PC-3 (cell line): ENCODE results near the gene USP25. TPM values are rescaled to one million over a fixed set of nuclear protein-coding genes. Genes with fewer than 3 reads are reported as not detected.
A peak's percentile ranks its signal among the peaks of the same experiment; 100 is the strongest.

Experiments used
- ATAC-seq: fragments of 200-7000 bp; cut with Tn5 transposase; 2 replicates; pipeline ENCODE4 v1.9.1; 2020; ENCODE audit warnings: mild to moderate bottlenecking, moderate library complexity
- BruUV-seq: library from RNA; stranded (reverse); fragments of 400-500 nt; replicated peaks from 2 replicates; lab custom pipeline; 2021; lab: Mats Ljungman, UMichigan
- CTCF ChIA-PET: fragments of 300-600 bp; sonication (Branson Sonifier 250); formaldehyde crosslinking; loops from one replicate; lab custom pipeline; 2022; ENCODE audit warnings: antibody characterized with exemption; lab: Charles Lee
- POLR2A ChIA-PET: fragments of 300-600 bp; sonication (Branson Sonifier 250); formaldehyde crosslinking; loops from one replicate; lab custom pipeline; 2022; ENCODE audit warnings: antibody characterized with exemption; ENCODE audit not compliant: unreplicated experiment; lab: Charles Lee
- DNase-seq: peaks from one replicate; pipeline ENCODE4 v3.0.0-alpha.2; 2015
- H2AFZ ChIP-seq: fragments of 300-600 bp; sonication (generic); 2 replicates; pipeline ENCODE4 v1.6.0; 2016; ENCODE audit warnings: antibody characterized with exemption, low read length
- H3F3A ChIP-seq: fragments of 300-600 bp; sonication (generic); one replicate; pipeline ENCODE4 v1.6.0; 2017; ENCODE audit warnings: antibody characterized with exemption, low read length, control low read depth, mild to moderate bottlenecking; ENCODE audit not compliant: unreplicated experiment
- H3K27ac ChIP-seq: fragments of 300-600 bp; sonication (generic); 2 replicates; pipeline ENCODE4 v1.5.1; 2016; ENCODE audit warnings: mild to moderate bottlenecking, low read length
- H3K27me3 ChIP-seq: fragments of 300-600 bp; sonication (generic); 2 replicates; pipeline ENCODE4 v1.6.1; 2016; ENCODE audit warnings: low read length, mixed read lengths
- H3K36me3 ChIP-seq: fragments of 300-600 bp; sonication (generic); 2 replicates; pipeline ENCODE4 v1.6.1; 2016; ENCODE audit warnings: low read depth, mixed run types, low read length, mixed read lengths
- H3K4me1 ChIP-seq: fragments of 300-600 bp; sonication (generic); 2 replicates; pipeline ENCODE4 v1.5.1; 2016; ENCODE audit warnings: low read length; ENCODE audit not compliant: insufficient read depth
- H3K4me2 ChIP-seq: fragments of 300-600 bp; sonication (generic); 2 replicates; pipeline ENCODE4 v1.6.0; 2016; ENCODE audit warnings: low read length
- H3K4me3 ChIP-seq: fragments of 300-600 bp; sonication (generic); 2 replicates; pipeline ENCODE4 v1.5.1; 2016; ENCODE audit warnings: mild to moderate bottlenecking, low read length, mixed read lengths
- H3K79me2 ChIP-seq: fragments of 300-600 bp; sonication (generic); 2 replicates; pipeline ENCODE4 v1.6.1; 2017; ENCODE audit warnings: low read length, mixed read lengths
- H3K9ac ChIP-seq: fragments of 300-600 bp; sonication (generic); 2 replicates; pipeline ENCODE4 v1.6.0; 2016; ENCODE audit warnings: mild to moderate bottlenecking, low read length
- H3K9me2 ChIP-seq: fragments of 300-600 bp; sonication (generic); replicated peaks from 2 replicates; pipeline ENCODE4 v1.6.1; 2016; ENCODE audit warnings: mixed run types, low read length, mixed read lengths
- H3K9me3 ChIP-seq: fragments of 300-600 bp; sonication (generic); 2 replicates; pipeline ENCODE4 v1.6.1; 2016; ENCODE audit warnings: low read length, mixed read lengths
- H4K20me1 ChIP-seq: fragments of 300-600 bp; sonication (generic); 2 replicates; pipeline ENCODE4 v1.6.1; 2016; ENCODE audit warnings: low read length, mixed read lengths
- EZH2 ChIP-seq: fragments of 300-600 bp; sonication (generic); IDR thresholded peaks from one replicate; pipeline ENCODE4 v1.6.1; 2017; ENCODE audit warnings: antibody characterized with exemption, mild to moderate bottlenecking, low read length; ENCODE audit not compliant: unreplicated experiment
- EZH2phosphoT487 ChIP-seq: fragments of 300-600 bp; sonication (generic); IDR thresholded peaks from 2 replicates; pipeline ENCODE4 v1.6.1; 2018; ENCODE audit warnings: mild to moderate bottlenecking, antibody characterized with exemption, low read length, borderline replicate concordance
- intact Hi-C: fragments of 100-400 bp; cut with micrococcal nuclease; formaldehyde crosslinking; loops from 2 replicates; pipeline ENCODE4 v1.9.0; 2023
- total RNA-seq: library from RNA; depleted of rRNA; stranded (reverse); fragments of >200 nt; gene quantifications from 2 replicates; pipeline ENCODE4 v1.2.3, GENCODE V29; 2014
- TF ChIP-seq, protein P1 (sequence below): fragments of 300-600 bp; sonication (generic); conservative IDR thresholded peaks from 2 replicates; pipeline ENCODE4 v1.5.1; 2017; ENCODE audit warnings: antibody characterized with exemption, low read depth, mild to moderate bottlenecking, low read length

The USP25 gene
- total RNA-seq, 1 experiment from 2014 or later, result 54.4 TPM

DNA sequence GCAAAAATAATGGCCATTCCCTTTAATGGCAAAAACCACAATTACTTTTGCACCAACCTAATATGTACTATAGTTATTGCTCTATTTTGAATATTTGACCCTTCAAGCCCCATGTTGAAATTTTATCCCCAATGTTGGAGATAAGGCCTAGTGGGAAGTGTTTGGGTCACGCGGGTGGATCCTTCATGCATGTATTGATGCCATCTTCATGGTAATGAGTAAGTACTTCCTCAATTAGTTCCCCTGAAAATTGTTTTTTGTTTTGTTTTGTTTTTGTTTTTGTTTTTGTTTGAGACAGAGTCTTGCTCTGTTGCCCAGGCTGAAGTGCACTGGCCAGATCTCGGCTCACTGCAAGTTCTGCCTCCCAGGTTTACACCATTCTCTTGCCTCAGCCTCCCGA lies 9.8 kb upstream of the USP25 start:
- no peaks in the 10 kb centered on the region for H3K79me2 ChIP-seq
- H3K36me3 ChIP-seq, result no peaks in the 10 kb centered on the region
- ChIA-PET POLR2A (no interaction called here), CTCF (no interaction called here)
- no peaks in the 10 kb centered on the region for H4K20me1 ChIP-seq
- H3K9ac ChIP-seq, result no peak overlapping the region
- no peak overlapping the region for H2AFZ ChIP-seq
- no peak overlapping the region for H3K4me3 ChIP-seq
- TF ChIP-seq, protein P1, sequence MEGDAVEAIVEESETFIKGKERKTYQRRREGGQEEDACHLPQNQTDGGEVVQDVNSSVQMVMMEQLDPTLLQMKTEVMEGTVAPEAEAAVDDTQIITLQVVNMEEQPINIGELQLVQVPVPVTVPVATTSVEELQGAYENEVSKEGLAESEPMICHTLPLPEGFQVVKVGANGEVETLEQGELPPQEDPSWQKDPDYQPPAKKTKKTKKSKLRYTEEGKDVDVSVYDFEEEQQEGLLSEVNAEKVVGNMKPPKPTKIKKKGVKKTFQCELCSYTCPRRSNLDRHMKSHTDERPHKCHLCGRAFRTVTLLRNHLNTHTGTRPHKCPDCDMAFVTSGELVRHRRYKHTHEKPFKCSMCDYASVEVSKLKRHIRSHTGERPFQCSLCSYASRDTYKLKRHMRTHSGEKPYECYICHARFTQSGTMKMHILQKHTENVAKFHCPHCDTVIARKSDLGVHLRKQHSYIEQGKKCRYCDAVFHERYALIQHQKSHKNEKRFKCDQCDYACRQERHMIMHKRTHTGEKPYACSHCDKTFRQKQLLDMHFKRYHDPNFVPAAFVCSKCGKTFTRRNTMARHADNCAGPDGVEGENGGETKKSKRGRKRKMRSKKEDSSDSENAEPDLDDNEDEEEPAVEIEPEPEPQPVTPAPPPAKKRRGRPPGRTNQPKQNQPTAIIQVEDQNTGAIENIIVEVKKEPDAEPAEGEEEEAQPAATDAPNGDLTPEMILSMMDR, result no peak
- TF ChIP-seq EZH2 (no peak), EZH2phosphoT487 (no peak)
- H3K9me2 ChIP-seq, result no peaks in the 10 kb centered on the region
- H3F3A ChIP-seq, result no peaks in the 10 kb centered on the region
- DNase-seq, result no peak
- no peak for ATAC-seq
- no peaks in the 10 kb centered on the region for H3K27me3 ChIP-seq
- H3K4me2 ChIP-seq, result no peak overlapping the region
- BruUV-seq, result no TSS peak
- intact Hi-C loops, result no loop called here
- H3K4me1 ChIP-seq, result peaks cover 13% of the 10 kb centered on the region
- no peak overlapping the region for H3K27ac ChIP-seq
- H3K9me3 ChIP-seq, result no peaks in the 10 kb centered on the region; the same call in 1 of the 2 replicates

DNA sequence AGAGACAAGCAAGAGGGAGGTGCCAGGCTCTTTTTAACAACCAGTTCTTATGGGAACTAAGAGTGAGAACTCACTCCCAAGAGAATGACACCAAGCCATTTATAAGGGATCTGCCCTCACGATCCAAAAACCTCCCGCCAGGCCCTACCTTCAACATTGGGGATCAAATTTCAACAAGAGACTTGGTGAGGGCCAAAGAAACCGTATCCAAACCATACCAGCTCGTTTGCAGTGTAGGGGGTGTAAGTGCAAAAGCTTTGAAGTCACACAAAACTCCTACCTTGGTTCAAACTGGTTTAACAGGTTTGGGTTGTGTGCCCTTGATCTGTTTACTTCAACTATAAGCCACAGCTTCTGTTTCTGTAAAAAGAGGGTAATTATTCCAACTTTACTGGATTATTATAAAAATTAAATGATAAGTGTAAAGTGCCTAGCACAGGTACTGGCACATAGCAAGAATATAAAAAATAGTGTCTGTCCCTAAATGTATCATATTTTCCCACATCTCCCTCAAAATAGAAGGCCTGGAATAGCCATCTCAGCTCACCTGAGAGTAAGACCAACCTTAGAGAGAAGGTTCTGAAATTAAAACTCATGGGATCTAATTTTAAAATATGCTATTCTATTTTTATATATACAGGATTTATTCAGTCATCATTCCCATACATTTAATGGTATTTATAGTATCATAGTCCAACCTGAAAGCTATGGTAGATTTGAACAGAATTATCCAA lies 7.0 kb upstream of the USP25 start:
- H2AFZ ChIP-seq, result no peak overlapping the region
- no peaks in the 10 kb centered on the region for H4K20me1 ChIP-seq
- POLR2A ChIA-PET, result no interaction called here
- TF ChIP-seq EZH2 (no peak), EZH2phosphoT487 (no peak)
- TF ChIP-seq, protein P1, result no peak
- ATAC-seq (peak; percentile 81), DNase-seq (peak; percentile 84)
- CTCF ChIA-PET, result no interaction called here
- H3K27ac ChIP-seq, result 0 out of 2 replicates have a peak overlapping the region, but pooled peaks have one; percentile 4
- H3K4me2 ChIP-seq, result peak overlapping the region; percentile 32; the same call in 1 of the 2 replicates
- no peak overlapping the region for H3K9ac ChIP-seq
- H3K79me2 ChIP-seq, result no peaks in the 10 kb centered on the region
- H3K27me3 ChIP-seq, result no peaks in the 10 kb centered on the region
- BruUV-seq, result no TSS peak
- H3K9me2 ChIP-seq, result no peaks in the 10 kb centered on the region
- H3K9me3 ChIP-seq, result no peaks in the 10 kb centered on the region; the same call in 1 of the 2 replicates
- H3K4me3 ChIP-seq, result no peak overlapping the region
- H3F3A ChIP-seq, result no peaks in the 10 kb centered on the region
- no peaks in the 10 kb centered on the region for H3K36me3 ChIP-seq
- peaks cover 13% of the 10 kb centered on the region for H3K4me1 ChIP-seq
- intact Hi-C loops, result no loop called here

DNA sequence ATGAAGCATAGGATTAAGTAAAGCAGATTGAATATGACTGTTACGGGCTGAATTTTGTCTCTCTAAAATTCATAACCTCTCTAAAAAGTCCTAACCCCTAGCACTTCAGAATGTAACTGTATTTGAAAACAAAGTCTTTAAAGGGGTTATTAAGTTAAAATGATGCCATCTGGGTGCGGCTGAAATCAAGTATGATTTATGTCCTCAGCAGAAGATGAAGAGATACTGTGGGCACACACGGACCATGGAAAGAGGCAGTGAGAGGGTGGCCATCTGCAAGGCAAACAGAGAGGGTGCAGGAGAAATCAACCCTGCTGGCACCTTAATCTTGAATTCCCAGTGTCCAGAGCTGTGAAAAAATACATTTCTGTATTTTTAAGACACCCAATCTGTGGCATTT lies 3.8 kb upstream of the USP25 start:
- BruUV-seq, result no TSS peak
- intact Hi-C loops, result no loop called here
- Histone ChIP-seq H3K4me3 (no peak overlapping the region), H3K9me2 (no peaks in the 10 kb centered on the region), H3K4me1 (peaks cover 23% of the 10 kb centered on the region), H3K4me2 (no peak overlapping the region), H4K20me1 (peaks cover 4% of the 10 kb centered on the region; the same call in 1 of the 2 replicates), H3F3A (no peaks in the 10 kb centered on the region), H3K36me3 (no peaks in the 10 kb centered on the region), H3K9ac (no peak overlapping the region), H3K79me2 (peaks cover 7% of the 10 kb centered on the region), H3K9me3 (no peaks in the 10 kb centered on the region; the same call in 1 of the 2 replicates), H3K27ac (no peak overlapping the region), H2AFZ (no peak overlapping the region), H3K27me3 (no peaks in the 10 kb centered on the region)
- TF ChIP-seq EZH2 (no peak), EZH2phosphoT487 (no peak)
- TF ChIP-seq, protein P1, result no peak
- CTCF ChIA-PET, result no interaction called here
- ATAC-seq, result no peak
- POLR2A ChIA-PET, result no interaction called here
- no peak for DNase-seq
